HG02885 (cell line): ENCODE results near the gene APOBEC3H.

Source experiments
- ATAC-seq: cut with Tn5 transposase; IDR thresholded peaks from one replicate; pipeline ENCODE4 v1.9.1; 2021; ENCODE audit warnings: mild to moderate bottlenecking; ENCODE audit not compliant: unreplicated experiment, poor library complexity

The APOBEC3H gene

DNA sequence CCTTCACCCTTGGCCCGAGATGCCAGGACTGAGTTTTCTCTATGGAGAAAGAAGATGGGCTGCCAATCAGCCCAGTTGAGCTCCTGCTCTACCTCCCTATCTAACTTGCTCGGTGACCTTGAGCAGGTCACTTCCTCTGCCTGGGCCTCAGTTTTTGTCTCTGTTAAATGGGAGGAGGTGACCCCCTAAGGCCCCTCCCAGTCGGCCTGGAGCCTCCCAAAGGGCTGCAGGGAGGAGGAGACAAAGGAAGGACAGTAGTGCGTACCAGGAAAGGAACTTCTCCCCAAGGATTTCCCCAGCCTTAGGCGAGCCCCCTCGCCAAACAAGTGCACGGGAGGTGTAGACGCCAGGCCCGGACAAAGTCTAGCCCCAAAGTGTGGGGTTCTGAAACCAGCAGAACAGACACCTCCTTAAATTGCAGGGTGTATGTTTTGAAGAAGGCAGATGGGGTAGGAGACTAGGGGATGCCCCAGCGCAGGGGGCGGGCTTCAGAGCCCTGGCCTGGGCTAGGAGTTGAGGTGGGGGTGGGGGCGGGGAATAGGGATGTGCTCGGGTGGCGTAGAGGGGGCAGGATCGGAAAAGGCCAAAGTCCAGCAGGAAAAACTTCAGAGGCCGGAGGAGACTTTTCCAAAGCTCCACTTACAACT, 54.4 kb downstream of the APOBEC3H start:
- no peak for ATAC-seq

DNA sequence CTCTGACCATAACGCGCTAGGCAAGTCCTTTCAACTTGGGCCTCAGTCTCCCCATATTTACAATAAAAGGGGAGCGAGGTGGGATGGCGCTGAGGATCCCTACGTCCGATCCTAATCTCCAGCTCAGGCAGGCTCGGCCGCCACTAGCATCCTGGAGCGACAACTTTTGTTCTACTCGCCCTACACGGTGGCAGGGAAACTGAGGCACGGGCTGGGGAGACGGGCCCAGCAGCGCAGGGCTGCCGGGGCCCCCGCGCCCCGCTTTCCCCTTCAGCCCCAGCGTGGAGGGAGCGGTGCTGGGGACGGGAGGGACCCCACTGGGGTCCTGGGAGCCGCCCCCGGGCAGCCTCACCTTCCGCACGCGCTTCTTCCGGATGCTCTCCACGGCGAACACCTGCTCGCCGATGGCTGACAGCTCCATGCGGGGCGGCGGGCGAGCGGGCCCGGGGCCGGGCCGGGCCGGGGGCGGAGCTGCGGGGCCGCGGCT, 55.0 kb downstream of the APOBEC3H start:
- ATAC-seq: no peak

DNA sequence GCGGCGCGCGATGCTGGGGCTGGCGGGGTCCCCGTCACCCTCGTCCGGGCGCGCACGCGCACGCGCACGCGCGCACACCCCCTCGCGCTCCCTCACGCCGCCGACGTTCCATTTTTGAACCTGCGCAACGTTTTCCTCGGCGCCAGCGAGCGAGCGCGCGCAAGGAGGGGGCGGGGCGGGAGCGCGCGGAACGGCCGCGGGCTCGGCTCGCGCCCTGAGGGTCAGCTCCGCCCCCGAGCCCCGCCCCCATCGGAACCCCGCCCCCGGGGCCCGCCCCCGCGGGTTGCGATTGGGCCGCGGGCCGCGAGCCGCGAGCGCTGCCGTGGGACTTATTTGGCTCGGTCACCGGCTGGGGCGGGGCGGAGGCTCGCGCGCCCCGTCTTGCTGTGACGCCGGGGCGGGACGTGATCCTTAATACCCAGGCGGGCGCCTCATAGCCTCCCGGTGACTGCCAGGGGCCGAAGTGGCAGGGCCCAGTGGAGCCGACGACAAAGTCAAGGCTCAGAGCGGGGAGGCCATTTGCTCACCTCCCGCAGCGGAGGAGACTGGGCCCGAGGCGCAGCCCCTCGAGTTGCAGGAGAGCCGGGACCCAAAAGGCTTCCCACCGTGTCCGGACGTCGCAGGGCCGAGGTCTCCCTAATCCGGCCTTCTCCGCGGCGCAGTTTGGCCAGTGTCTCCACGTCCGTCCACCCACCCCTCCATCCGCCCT, 55.6 kb downstream of the APOBEC3H start, which contains the start of gene CBX7:
TSS of gene CBX7 (minus strand) at position 170 of the 709 bp plus-strand sequence. CDS start 236 bp downstream, outside the sequence.
- peak; percentile 83 for ATAC-seq

DNA sequence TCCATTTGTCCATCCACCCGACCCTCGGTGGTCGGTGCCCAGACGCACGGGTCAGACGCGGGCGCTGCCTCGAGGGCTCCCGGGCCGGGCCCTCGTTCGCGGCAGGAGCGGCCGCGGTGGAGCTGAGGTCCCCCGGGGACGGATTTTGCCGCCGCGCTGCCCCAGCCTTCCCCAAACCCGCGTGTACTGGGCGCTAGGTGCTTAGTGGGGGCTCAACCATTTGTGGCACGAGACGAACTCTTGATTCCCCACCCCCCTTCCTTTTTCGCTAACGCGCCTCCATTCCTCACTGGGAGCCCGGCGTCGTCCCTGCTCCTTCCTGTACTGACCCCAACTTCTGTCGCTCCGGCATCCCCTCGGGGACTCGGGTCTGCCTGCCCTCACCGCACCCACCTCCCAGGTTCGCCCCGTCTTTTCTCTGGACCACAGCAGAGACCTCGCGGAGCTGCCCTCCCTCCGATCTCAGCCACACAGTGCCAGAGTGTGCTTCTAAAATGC, 56.2 kb downstream of the APOBEC3H start:
- ATAC-seq: no peak
